ENCODE measurements around the gene EPS8L2. TPM values are rescaled to one million over a fixed set of nuclear protein-coding genes. Genes with fewer than 3 reads are reported as not detected.
A peak's percentile ranks its signal among the peaks of the same experiment; 100 is the strongest.

The EPS8L2 gene
- total RNA-seq, 2 donors from 2014 or later, result 23.6 to 34.6 TPM

GRCh38 chr11:763549-764321 lies 57.7 kb downstream of the EPS8L2 start:
- Mint-ChIP-seq H3K27ac (no peak overlapping the region), H3K36me3 (ENCODE audit: low read depth) (peaks cover 80% of the 10 kb centered on the region), H3K27me3 (no peaks in the 10 kb centered on the region), H3K9me3 (no peaks in the 10 kb centered on the region), H3K4me3 (no peak overlapping the region), H3K4me1 (no peaks in the 10 kb centered on the region)
- no peak for ATAC-seq (replicated peaks)

- no peak overlapping the region for H3K27ac Mint-ChIP-seq
- H3K4me1 Mint-ChIP-seq, result no peaks in the 10 kb centered on the region
- H3K27me3 Mint-ChIP-seq, result no peaks in the 10 kb centered on the region
- H3K4me3 Mint-ChIP-seq, result no peak overlapping the region
- H3K36me3 Mint-ChIP-seq (ENCODE audit: low read depth), result peaks cover 73% of the 10 kb centered on the region
- ATAC-seq (replicated peaks), result no peak
- H3K9me3 Mint-ChIP-seq, result no peaks in the 10 kb centered on the region
Measured at GRCh38 chr11:764322-765024, 58.4 kb downstream of the EPS8L2 start.

- H3K36me3 Mint-ChIP-seq (ENCODE audit: low read depth), result peaks cover 73% of the 10 kb centered on the region
- no peak overlapping the region for H3K27ac Mint-ChIP-seq
- peak; percentile 47 for ATAC-seq (replicated peaks)
- H3K9me3 Mint-ChIP-seq, result no peaks in the 10 kb centered on the region
- H3K4me3 Mint-ChIP-seq, result no peak overlapping the region
- no peaks in the 10 kb centered on the region for H3K27me3 Mint-ChIP-seq
- no peaks in the 10 kb centered on the region for H3K4me1 Mint-ChIP-seq
Measured at GRCh38 chr11:765025-765801, 59.2 kb downstream of the EPS8L2 start.

GRCh38 chr11:765802-766091 lies 59.7 kb downstream of the EPS8L2 start:
- no peak for ATAC-seq (replicated peaks)
- no peaks in the 10 kb centered on the region for H3K9me3 Mint-ChIP-seq
- no peaks in the 10 kb centered on the region for H3K27me3 Mint-ChIP-seq
- H3K4me3 Mint-ChIP-seq, result no peak overlapping the region
- H3K36me3 Mint-ChIP-seq (ENCODE audit: low read depth), result peaks cover 73% of the 10 kb centered on the region
- H3K27ac Mint-ChIP-seq, result no peak overlapping the region
- no peaks in the 10 kb centered on the region for H3K4me1 Mint-ChIP-seq

- ATAC-seq (replicated peaks), result peak; percentile 70
- Mint-ChIP-seq H3K4me1 (no peaks in the 10 kb centered on the region), H3K27me3 (no peaks in the 10 kb centered on the region), H3K9me3 (no peaks in the 10 kb centered on the region), H3K36me3 (ENCODE audit: low read depth) (peaks cover 70% of the 10 kb centered on the region), H3K4me3 (no peak overlapping the region), H3K27ac (peak overlapping the region; percentile 43)
Measured at GRCh38 chr11:766106-766935, 60.3 kb downstream of the EPS8L2 start.

- H3K4me3 Mint-ChIP-seq, result no peak overlapping the region
- no peaks in the 10 kb centered on the region for H3K4me1 Mint-ChIP-seq
- peak overlapping the region; percentile 43 for H3K27ac Mint-ChIP-seq
- H3K27me3 Mint-ChIP-seq, result no peaks in the 10 kb centered on the region
- H3K36me3 Mint-ChIP-seq (ENCODE audit: low read depth), result peaks cover 64% of the 10 kb centered on the region
- ATAC-seq (replicated peaks), result no peak
- no peaks in the 10 kb centered on the region for H3K9me3 Mint-ChIP-seq
Measured at GRCh38 chr11:766936-767210, 60.8 kb downstream of the EPS8L2 start.

GRCh38 chr11:767238-767637 lies 61.2 kb downstream of the EPS8L2 start:
- H3K4me1 Mint-ChIP-seq, result no peaks in the 10 kb centered on the region
- H3K4me3 Mint-ChIP-seq, result no peak overlapping the region
- no peak for ATAC-seq (replicated peaks)
- H3K27me3 Mint-ChIP-seq, result no peaks in the 10 kb centered on the region
- H3K27ac Mint-ChIP-seq, result no peak overlapping the region
- no peaks in the 10 kb centered on the region for H3K9me3 Mint-ChIP-seq
- H3K36me3 Mint-ChIP-seq (ENCODE audit: low read depth), result peaks cover 61% of the 10 kb centered on the region

GRCh38 chr11:769887-770641 lies 64.0 kb downstream of the EPS8L2 start:
- Mint-ChIP-seq H3K4me3 (no peak overlapping the region), H3K36me3 (ENCODE audit: low read depth) (peaks cover 48% of the 10 kb centered on the region), H3K27ac (no peak overlapping the region), H3K27me3 (no peaks in the 10 kb centered on the region), H3K9me3 (no peaks in the 10 kb centered on the region), H3K4me1 (no peaks in the 10 kb centered on the region)
- ATAC-seq (replicated peaks), result no peak

- no peaks in the 10 kb centered on the region for H3K4me1 Mint-ChIP-seq
- ATAC-seq (replicated peaks), result no peak
- H3K27ac Mint-ChIP-seq, result no peak overlapping the region
- H3K9me3 Mint-ChIP-seq, result no peaks in the 10 kb centered on the region
- no peak overlapping the region for H3K4me3 Mint-ChIP-seq
- H3K27me3 Mint-ChIP-seq, result no peaks in the 10 kb centered on the region
- peaks cover 46% of the 10 kb centered on the region for H3K36me3 Mint-ChIP-seq (ENCODE audit: low read depth)
Measured at GRCh38 chr11:770642-771616, 64.9 kb downstream of the EPS8L2 start.

GRCh38 chr11:771617-772204 lies 65.7 kb downstream of the EPS8L2 start:
- no peak for ATAC-seq (replicated peaks)
- H3K27me3 Mint-ChIP-seq, result no peaks in the 10 kb centered on the region

GRCh38 chr11:772429-773390 lies 66.7 kb downstream of the EPS8L2 start:
- Mint-ChIP-seq H3K4me3 (no peak overlapping the region), H3K9me3 (no peaks in the 10 kb centered on the region), H3K4me1 (no peaks in the 10 kb centered on the region), H3K27ac (no peak overlapping the region), H3K27me3 (no peaks in the 10 kb centered on the region), H3K36me3 (ENCODE audit: low read depth) (peaks cover 38% of the 10 kb centered on the region)
- no peak for ATAC-seq (replicated peaks)

More at GRCh38 chr11:771617-772204, 65.7 kb downstream of the EPS8L2 start:
- Mint-ChIP-seq H3K36me3 (ENCODE audit: low read depth) (peaks cover 44% of the 10 kb centered on the region), H3K27ac (no peak overlapping the region), H3K4me3 (no peak overlapping the region), H3K9me3 (no peaks in the 10 kb centered on the region), H3K4me1 (no peaks in the 10 kb centered on the region)

- Mint-ChIP-seq H3K27ac (no peak overlapping the region), H3K36me3 (ENCODE audit: low read depth) (peaks cover 38% of the 10 kb centered on the region), H3K4me1 (no peaks in the 10 kb centered on the region), H3K4me3 (no peak overlapping the region), H3K27me3 (no peaks in the 10 kb centered on the region), H3K9me3 (no peaks in the 10 kb centered on the region)
- ATAC-seq (replicated peaks), result no peak
Measured at GRCh38 chr11:773425-773824, 67.4 kb downstream of the EPS8L2 start.
